ENCODE measurements around the gene ROBO4. TPM values are rescaled to one million over a fixed set of nuclear protein-coding genes. Genes with fewer than 3 reads are reported as not detected.

Gene ROBO4
- total and polyA plus RNA-seq, 10 donors, result 6.7 to 246 (median 144) TPM

- peaks cover 8 to 96% (median 62%) of the 10 kb centered on the region in 6 donors for H3K4me1 ChIP-seq
- no peak overlapping the region for H3K4me3 ChIP-seq
- TF ChIP-seq POLR2AphosphoS5 (IDR thresholded peaks at IDR 0.05), result peak in 2 of 3 donors; percentile 33 to 50
- TF ChIP-seq CTCF (IDR thresholded peaks at IDR 0.05 in 8 of 11, conservative IDR thresholded peaks at IDR 0.05 in 3 of 11), result no peak
- intact Hi-C loops (cut with DNase I; ENCODE audit: low total_unique reads), result no loop called here
- no peaks in the 10 kb centered on the region for H3K9me3 ChIP-seq
- H3K36me3 ChIP-seq, result peaks cover 0 to 40% (median 0%) of the 10 kb centered on the region in 6 donors
- 86 to 94% (median 90%) methylated on average over 10 to 12 of the region's 12 CpGs for WGBS, 5 donors
- H3K27ac ChIP-seq, result peak overlapping the region in 5 of 8 donors; percentile 11 to 79 (median 33)
- H3K27me3 ChIP-seq (replicated peaks in 1 of 7), result no peaks in the 10 kb centered on the region
- DNase-seq, result no peak
Observed at GRCh38 chr11:124886978-124887666, 10.5 kb downstream of the ROBO4 start.

GRCh38 chr11:124886476-124886875, 11.2 kb downstream of the ROBO4 start:
- DNase-seq, result no peak
- H3K27ac ChIP-seq, result peak overlapping the region in 3 of 8 donors; percentile 5 to 79 (median 26)
- no peak overlapping the region for H3K4me3 ChIP-seq
- H3K4me1 ChIP-seq, result peaks cover 8 to 94% (median 61%) of the 10 kb centered on the region in 6 donors
- intact Hi-C loops (cut with DNase I; ENCODE audit: low total_unique reads), result no loop called here
- peaks cover 0 to 35% (median 0%) of the 10 kb centered on the region in 6 donors for H3K36me3 ChIP-seq
- no peaks in the 10 kb centered on the region for H3K27me3 ChIP-seq (replicated peaks in 1 of 7)
- no peaks in the 10 kb centered on the region for H3K9me3 ChIP-seq
- WGBS, 5 donors, result 81 to 95% (median 91%) methylated on average over 10 to 11 of the region's 11 CpGs
- TF ChIP-seq POLR2A (IDR thresholded peaks at IDR 0.05), result no peak
- peak; percentile 14 to 71 (median 49) for TF ChIP-seq POLR2AphosphoS5 (IDR thresholded peaks at IDR 0.05)
- no peak for TF ChIP-seq CTCF (IDR thresholded peaks at IDR 0.05 in 8 of 11, conservative IDR thresholded peaks at IDR 0.05 in 3 of 11)

- TF ChIP-seq POLR2A (IDR thresholded peaks at IDR 0.05), result no peak
- peak; percentile 53 to 74 (median 74) for TF ChIP-seq POLR2AphosphoS5 (IDR thresholded peaks at IDR 0.05)
- no peak overlapping the region for H3K4me3 ChIP-seq
- no peaks in the 10 kb centered on the region for H3K9me3 ChIP-seq
- 61 to 75% (median 64%) methylated on average over 5 of the region's 5 CpGs for WGBS, 5 donors
- H3K4me1 ChIP-seq, result peaks cover 8 to 91% (median 58%) of the 10 kb centered on the region in 6 donors
- H3K27ac ChIP-seq, result peak overlapping the region in 6 of 8 donors; percentile 20 to 80 (median 76)
- DNase-seq, result no peak
- H3K36me3 ChIP-seq, result peaks cover 0 to 25% (median 0%) of the 10 kb centered on the region in 6 donors
- intact Hi-C loops (cut with DNase I; ENCODE audit: low total_unique reads), result no loop called here
- peaks cover 0 to 4% (median 0%) of the 10 kb centered on the region in 7 donors for H3K27me3 ChIP-seq (replicated peaks in 1 of 7)
Observed at GRCh38 chr11:124884869-124885479, 12.7 kb downstream of the ROBO4 start.

GRCh38 chr11:124884340-124884739, 13.3 kb downstream of the ROBO4 start:
- peak overlapping the region in 6 of 8 donors; percentile 20 to 80 (median 76) for H3K27ac ChIP-seq
- 67 to 88% (median 77%) methylated on average over 1 of the region's 1 CpG for WGBS, 5 donors
- DNase-seq, result no peak
- H3K36me3 ChIP-seq, result peaks cover 0 to 25% (median 0%) of the 10 kb centered on the region in 6 donors
- TF ChIP-seq POLR2AphosphoS5 (IDR thresholded peaks at IDR 0.05), result no peak
- no peak for TF ChIP-seq POLR2A (IDR thresholded peaks at IDR 0.05)
- TF ChIP-seq CTCF (IDR thresholded peaks at IDR 0.05 in 8 of 11, conservative IDR thresholded peaks at IDR 0.05 in 3 of 11), result no peak
- peaks cover 8 to 91% (median 59%) of the 10 kb centered on the region in 6 donors for H3K4me1 ChIP-seq
- no peak overlapping the region for H3K4me3 ChIP-seq
- intact Hi-C loops (cut with DNase I; ENCODE audit: low total_unique reads), result no loop called here
- no peaks in the 10 kb centered on the region for H3K9me3 ChIP-seq
- peaks cover 0 to 9% (median 0%) of the 10 kb centered on the region in 7 donors for H3K27me3 ChIP-seq (replicated peaks in 1 of 7)

Measured in spleen (tissue), 11 donors.